ENCODE results near the gene GADL1.

The GADL1 gene

GRCh38 chr3:30676424-30677346 lies 217.8 kb downstream of the GADL1 start:
- no peak for DNase-seq (ENCODE audit: low spot score)

Data from CD4-positive, alpha-beta T cell treated with Interleukin-15 for 4 hours (primary cell).